IMR-90 (cell line): ENCODE measurements around the gene CCDC88C. TPM values are rescaled to one million over a fixed set of nuclear protein-coding genes. Genes with fewer than 3 reads are reported as not detected.

Experiments used
- ATAC-seq: fragments of 200-7000 bp; cut with Tn5 transposase; 2 replicates; pipeline ENCODE4 v1.9.1; 2020; ENCODE audit warnings: low read depth, mild to moderate bottlenecking, moderate library complexity
- BruUV-seq: library from RNA; stranded (reverse); fragments of 400-500 nt; replicated peaks from 2 replicates; lab custom pipeline; 2021; lab: Mats Ljungman, UMichigan
- CTCF ChIA-PET: fragments of 300-600 bp; formaldehyde crosslinking; extraction: SDS; loops from one replicate; lab custom pipeline; 2021; ENCODE audit warnings: antibody characterized with exemption; lab: Yijun Ruan, JAX
- POLR2A ChIA-PET: fragments of 300-600 bp; sonication (Branson Sonifier 250); formaldehyde crosslinking; loops from one replicate; lab custom pipeline; 2022; ENCODE audit warnings: antibody characterized with exemption; ENCODE audit not compliant: unreplicated experiment; lab: Charles Lee
- DNase-seq: peaks from one replicate; pipeline ENCODE4 v3.0.0; 2013
- H2AFZ ChIP-seq: replicated peaks from 2 replicates; pipeline ENCODE3; 2013; ENCODE audit warnings: low read length, mild to moderate bottlenecking; ENCODE audit not compliant: poor library complexity
- H2AK5ac ChIP-seq: 2 replicates; pipeline ENCODE4 v1.6.1; 2013; ENCODE audit warnings: low read depth, low read length, inconsistent platforms
- H2AK9ac ChIP-seq: replicated peaks from 2 replicates; pipeline ENCODE3; 2013; ENCODE audit warnings: mild to moderate bottlenecking, low read depth, low read length, moderate library complexity; ENCODE audit not compliant: poor library complexity
- H2BK120ac ChIP-seq: 2 replicates; pipeline ENCODE4 v1.6.1; 2013; ENCODE audit warnings: low read depth, low read length, inconsistent platforms
- H2BK15ac ChIP-seq: 3 replicates; pipeline ENCODE4 v1.6.1; 2013; ENCODE audit warnings: low read depth, low read length, inconsistent platforms
- H2BK20ac ChIP-seq: 2 replicates; pipeline ENCODE4 v1.6.1; 2013; ENCODE audit warnings: low read depth, mild to moderate bottlenecking, inconsistent platforms, low read length, moderate library complexity
- H2BK5ac ChIP-seq: 2 replicates; pipeline ENCODE4 v1.6.1; 2013; ENCODE audit warnings: mild to moderate bottlenecking, low read depth, low read length, inconsistent platforms; ENCODE audit not compliant: poor library complexity, severe bottlenecking
- H3K14ac ChIP-seq: replicated peaks from 2 replicates; pipeline ENCODE4 v1.6.1; 2013; ENCODE audit warnings: low read depth, low read length, inconsistent platforms
- H3K18ac ChIP-seq: 2 replicates; pipeline ENCODE4 v1.6.1; 2013; ENCODE audit warnings: low read depth, low read length, control low read depth
- H3K23ac ChIP-seq: 2 replicates; pipeline ENCODE4 v1.6.1; 2013; ENCODE audit warnings: low read depth, low read length, inconsistent platforms
- H3K27ac ChIP-seq: 2 replicates; pipeline ENCODE4 v1.5.1; 2013; ENCODE audit warnings: mild to moderate bottlenecking, control low read depth, low read length; ENCODE audit not compliant: insufficient read depth
- H3K27me3 ChIP-seq: 2 replicates; pipeline ENCODE4 v1.6.1; 2013; ENCODE audit warnings: low read length; ENCODE audit not compliant: control insufficient read depth, insufficient read depth
- H3K36me3 ChIP-seq: 2 replicates; pipeline ENCODE4 v1.6.1; 2013; ENCODE audit warnings: low read length, mixed read lengths; ENCODE audit not compliant: control insufficient read depth, insufficient read depth
- H3K4ac ChIP-seq: 2 replicates; pipeline ENCODE4 v1.6.1; 2013; ENCODE audit warnings: low read depth, low read length, inconsistent platforms
- H3K4me1 ChIP-seq: 2 replicates; pipeline ENCODE4 v1.6.1; 2013; ENCODE audit warnings: low read length, mixed read lengths; ENCODE audit not compliant: control insufficient read depth, insufficient read depth
- H3K4me2 ChIP-seq: 2 replicates; pipeline ENCODE4 v1.6.1; 2013; ENCODE audit warnings: low read depth, mild to moderate bottlenecking, control low read depth, low read length, moderate library complexity
- H3K4me3 ChIP-seq: 2 replicates; pipeline ENCODE4 v1.5.1; 2013; ENCODE audit warnings: low read depth, mild to moderate bottlenecking, control low read depth, low read length, moderate library complexity; ENCODE audit not compliant: insufficient read depth
- H3K56ac ChIP-seq: 2 replicates; pipeline ENCODE4 v1.6.1; 2013; ENCODE audit warnings: low read length, inconsistent platforms; ENCODE audit not compliant: insufficient read depth; ENCODE audit errors: extremely low read depth
- H3K79me1 ChIP-seq, 2 experiments: 2 replicates each; pipeline ENCODE4 v1.6.1; 2013; ENCODE audit warnings: low read length in 2 of 2, inconsistent platforms in 1 of 2, low read depth in 1 of 2
- H3K9ac ChIP-seq: 2 replicates; pipeline ENCODE4 v1.6.1; 2013; ENCODE audit warnings: low read depth, low read length, control low read depth
- H3K9me1 ChIP-seq: 2 replicates; pipeline ENCODE4 v1.6.1; 2013; ENCODE audit warnings: low read length, inconsistent platforms; ENCODE audit not compliant: insufficient read depth
- H3K9me3 ChIP-seq: 2 replicates; pipeline ENCODE4 v1.6.1; 2013; ENCODE audit warnings: low read length; ENCODE audit not compliant: control insufficient read depth, insufficient read depth
- H4K20me1 ChIP-seq: 2 replicates; pipeline ENCODE4 v1.6.1; 2013; ENCODE audit warnings: low read length, inconsistent platforms; ENCODE audit not compliant: insufficient read depth
- H4K5ac ChIP-seq: 2 replicates; pipeline ENCODE4 v1.6.1; 2013; ENCODE audit warnings: mild to moderate bottlenecking, low read depth, low read length, control low read depth
- H4K8ac ChIP-seq, 2 experiments: 2 replicates each; pipeline ENCODE4 v1.6.1; 2013; ENCODE audit warnings: low read depth in 2 of 2, low read length in 2 of 2, control low read depth in 1 of 2, inconsistent platforms in 1 of 2
- H4K91ac ChIP-seq: 2 replicates; pipeline ENCODE4 v1.6.1; 2013; ENCODE audit warnings: low read depth, low read length, inconsistent platforms; ENCODE audit not compliant: insufficient read depth
- BHLHE40 ChIP-seq: fragments of 150-350 bp; IDR thresholded peaks from 2 replicates; pipeline ENCODE4 v1.6.1; 2016; ENCODE audit warnings: mild to moderate bottlenecking, low read depth, low read length
- CEBPB ChIP-seq: IDR thresholded peaks from 2 replicates; pipeline ENCODE4 v1.6.1; 2012; ENCODE audit warnings: low read depth, low read length, improper control_type of control experiment
- CTCF ChIP-seq: conservative IDR thresholded peaks from 2 replicates; pipeline ENCODE4 v1.5.1; 2012; ENCODE audit warnings: mild to moderate bottlenecking, low read depth, low read length, improper control_type of control experiment
- ELK1 ChIP-seq: fragments of 150-350 bp; IDR thresholded peaks from 2 replicates; pipeline ENCODE4 v1.6.1; 2016; ENCODE audit warnings: low read depth, mild to moderate bottlenecking, low read length, moderate library complexity, borderline replicate concordance
- FOS ChIP-seq: fragments of 150-350 bp; IDR thresholded peaks from 2 replicates; pipeline ENCODE4 v1.6.1; 2016; ENCODE audit warnings: low read depth, low read length
- MAFK ChIP-seq: IDR thresholded peaks from 2 replicates; pipeline ENCODE4 v1.6.1; 2012; ENCODE audit warnings: low read depth, low read length, improper control_type of control experiment
- MAZ ChIP-seq: IDR thresholded peaks from 2 replicates; pipeline ENCODE4 v1.6.1; 2012; ENCODE audit warnings: low read depth, mild to moderate bottlenecking, low read length, improper control_type of control experiment, moderate library complexity, borderline replicate concordance
- RAD21 ChIP-seq: IDR thresholded peaks from 2 replicates; pipeline ENCODE4 v1.6.1; 2012; ENCODE audit warnings: low read length, improper control_type of control experiment
- RFX5 ChIP-seq: IDR thresholded peaks from 2 replicates; pipeline ENCODE4 v1.8.0; 2012; ENCODE audit warnings: low read depth, mild to moderate bottlenecking, low read length, moderate library complexity
- SMC3 ChIP-seq: fragments of 150-350 bp; IDR thresholded peaks from 2 replicates; pipeline ENCODE4 v1.6.1; 2016; ENCODE audit warnings: low read depth, mild to moderate bottlenecking, antibody characterized with exemption, low read length, moderate library complexity
- WGBS, 2 experiments: methylation state at CpG; one replicate each; pipeline versions ENCODE4 v1.1.5 to v1.1.7; 2013; ENCODE audit warnings: missing lambda C conversion rate in 2 of 2; ENCODE audit not compliant: insufficient read length in 1 of 2; ENCODE audit errors: extremely low coverage in 2 of 2; 5-methylcytosine and 5-hydroxymethylcytosine counted together
- dilution Hi-C: fragments of 300-500 bp; cut with HindIII; formaldehyde crosslinking; loops from one replicate; pipeline ENCODE4 v1.14.3; 2018; ENCODE audit warnings: low sequenced_read_pairs; ENCODE audit not compliant: unreplicated experiment
- in situ Hi-C: fragments of 300-500 bp; cut with MboI; formaldehyde crosslinking; loops from 3 replicates; pipeline ENCODE4 v1.14.3; 2019; ENCODE audit warnings: low sequenced_read_pairs, inconsistent platforms, mixed read lengths
- intact Hi-C: fragments of 100-400 bp; cut with micrococcal nuclease; formaldehyde crosslinking; loops from 2 replicates; pipeline ENCODE4 v1.10.0; 2022
- polyA plus RNA-seq, 3 experiments: library from polyadenylated mRNA; depleted of rRNA; stranded (reverse); fragments of >200 nt; gene quantifications; 2 replicates each; pipeline ENCODE4 v1.2.3, GENCODE V29; 2012; ENCODE audit warnings: low replicate concordance in 1 of 3
- total RNA-seq: library from RNA; depleted of rRNA; stranded (reverse); fragments of >200 nt; gene quantifications from 2 replicates; pipeline ENCODE4 v1.2.3, GENCODE V29; 2012

Gene CCDC88C
- total and polyA plus RNA-seq, 2 of the 4 experiments (the other 2 are of a cell fraction) = 0.17 to 0.18 TPM

GRCh38 chr14:91258876-91259275 is 158.7 kb downstream of the CCDC88C start:
- Histone ChIP-seq H3K4me3 (no peak overlapping the region), H2BK20ac (no peak overlapping the region), H3K4me2 (no peak overlapping the region), H4K20me1 (no peaks in the 10 kb centered on the region), H2BK15ac (no peak overlapping the region), H3K9me3 (peaks cover 3% of the 10 kb centered on the region; the same call in 1 of the 2 replicates), H3K27me3 (peaks cover 24% of the 10 kb centered on the region), H3K56ac (no peak overlapping the region), H2AFZ (no peak overlapping the region), H4K91ac (no peak overlapping the region), H3K9me1 (no peaks in the 10 kb centered on the region), H3K9ac (no peak overlapping the region), H3K36me3 (no peaks in the 10 kb centered on the region), H2BK5ac (no peak overlapping the region), H3K4ac (no peak overlapping the region), H4K8ac (no peak overlapping the region), H3K18ac (no peak overlapping the region), H2BK120ac (no peak overlapping the region), H3K23ac (no peak overlapping the region), H3K4me1 (no peaks in the 10 kb centered on the region), H2AK9ac (no peak overlapping the region), H3K14ac (no peak overlapping the region), H2AK5ac (no peak overlapping the region), H3K79me1 (no peaks in the 10 kb centered on the region), H3K27ac (no peak overlapping the region), H4K5ac (no peak overlapping the region)
- in situ Hi-C loops = no loop called here
- ChIA-PET CTCF (no interaction called here), POLR2A (no interaction called here)
- ATAC-seq (no peak), DNase-seq (no peak)
- no peak for TF ChIP-seq CTCF
- TF ChIP-seq RAD21 = no peak
- no peak for TF ChIP-seq RFX5
- TF ChIP-seq FOS = no peak
- no peak for TF ChIP-seq SMC3
- TF ChIP-seq BHLHE40 = no peak
- TF ChIP-seq MAFK = no peak
- no peak for TF ChIP-seq CEBPB
- TF ChIP-seq MAZ = no peak
- no peak for TF ChIP-seq ELK1
- WGBS, 2 experiments = no CpG with 5 or more reads among the region's 3 CpGs
- intact Hi-C loops = no loop called here
- no TSS peak for BruUV-seq
- dilution Hi-C loops = no loop called here
